WI38 (cell line): ENCODE data around the gene RIMS4.
"Not testable (repeated sequence)": the region's sequence is repeated elsewhere in the genome, so short reads cannot be mapped to it uniquely, and the experiment has no call there.

ENCODE experiments used
- H3K4me3 ChIP-seq: 2 replicates; pipeline ENCODE4 v1.5.1; 2011; ENCODE audit warnings: low read depth, mild to moderate bottlenecking, control low read depth, low read length
- CTCF ChIP-seq: IDR thresholded peaks from 2 replicates; pipeline ENCODE4 v1.5.1; 2012; ENCODE audit warnings: low read depth, mild to moderate bottlenecking, control low read depth, low read length

Gene RIMS4

DNA sequence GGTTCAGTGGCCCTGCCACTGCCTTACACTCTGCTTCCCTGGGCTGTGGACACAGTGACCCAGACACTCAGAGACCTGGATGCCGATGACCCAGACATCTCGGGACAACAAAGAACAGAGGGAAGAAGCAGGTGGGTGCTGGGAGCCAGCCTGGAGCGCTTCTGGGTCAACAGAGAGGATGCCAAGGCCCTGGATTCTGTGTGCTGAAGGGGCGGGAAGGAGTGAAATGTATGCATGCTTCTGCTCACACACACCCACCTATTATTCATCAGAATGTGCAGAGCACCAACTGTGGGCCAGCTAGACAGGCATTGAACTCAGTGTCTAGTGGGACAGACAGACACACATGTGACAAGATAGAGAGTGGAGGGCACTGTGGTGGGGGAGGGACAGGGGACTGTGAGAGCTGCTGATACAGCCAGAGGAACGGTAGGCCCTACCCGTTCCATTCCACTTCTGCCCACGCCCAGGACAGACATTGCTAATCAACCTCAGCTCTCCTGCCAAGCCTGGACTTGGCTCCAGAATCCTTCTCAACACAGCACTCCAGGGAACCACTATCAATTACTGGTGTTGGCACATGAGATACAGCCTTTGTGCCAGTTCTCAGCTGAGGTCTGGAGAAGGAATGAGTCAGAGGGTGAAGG lies 44.5 kb downstream of the RIMS4 start:
- TF ChIP-seq CTCF = no peak

DNA sequence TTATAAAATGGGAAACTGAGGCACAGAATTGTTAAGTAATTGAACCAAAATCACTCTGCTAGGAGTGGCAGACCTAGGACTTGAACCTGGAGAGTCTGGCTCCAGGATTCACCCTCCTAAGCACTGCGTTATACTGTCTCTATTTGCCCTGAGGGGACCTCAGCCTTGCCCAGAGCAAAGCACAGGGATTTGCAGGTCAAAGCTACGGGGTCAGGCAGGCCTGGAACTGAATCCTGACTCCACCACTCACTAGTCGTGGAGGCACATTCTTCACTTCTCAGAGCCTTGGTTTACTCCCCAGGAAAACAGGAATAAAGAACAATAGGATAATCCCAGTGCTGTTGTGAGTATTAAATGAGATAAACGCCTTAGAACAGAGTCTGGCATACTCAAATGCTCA lies 45.3 kb downstream of the RIMS4 start:
- no peak for TF ChIP-seq CTCF
- no peak overlapping the region for H3K4me3 ChIP-seq

More for the DNA sequence above, 44.5 kb downstream of the RIMS4 start:
- H3K4me3 ChIP-seq = no peak overlapping the region

DNA sequence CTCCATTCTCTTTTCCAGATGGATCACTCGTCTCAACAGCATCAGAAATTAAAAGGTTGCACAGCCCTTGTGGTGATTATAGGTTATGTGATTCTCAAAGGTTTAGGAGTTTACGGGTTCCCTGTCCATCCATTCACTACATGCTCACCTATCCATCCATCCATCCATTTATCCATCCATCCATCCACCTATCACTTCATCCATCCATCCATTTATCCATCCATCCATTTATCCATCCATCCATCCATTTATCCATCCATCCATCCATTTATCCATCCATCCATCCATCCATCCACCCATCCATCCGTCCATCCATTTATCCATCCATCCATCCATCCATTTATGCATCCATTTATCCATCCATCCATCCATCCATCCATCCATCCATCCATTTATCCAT lies 46.5 kb downstream of the RIMS4 start:
- H3K4me3 ChIP-seq = not testable (repeated sequence)

- H3K4me3 ChIP-seq = no peak overlapping the region
- no peak for TF ChIP-seq CTCF
These were observed 47.7 kb downstream of the RIMS4 start for GRCh38 chr20:44762466-44763140.

- no peak overlapping the region for H3K4me3 ChIP-seq
- TF ChIP-seq CTCF = no peak
These were observed 48.9 kb downstream of the RIMS4 start for GRCh38 chr20:44761423-44761822.

DNA sequence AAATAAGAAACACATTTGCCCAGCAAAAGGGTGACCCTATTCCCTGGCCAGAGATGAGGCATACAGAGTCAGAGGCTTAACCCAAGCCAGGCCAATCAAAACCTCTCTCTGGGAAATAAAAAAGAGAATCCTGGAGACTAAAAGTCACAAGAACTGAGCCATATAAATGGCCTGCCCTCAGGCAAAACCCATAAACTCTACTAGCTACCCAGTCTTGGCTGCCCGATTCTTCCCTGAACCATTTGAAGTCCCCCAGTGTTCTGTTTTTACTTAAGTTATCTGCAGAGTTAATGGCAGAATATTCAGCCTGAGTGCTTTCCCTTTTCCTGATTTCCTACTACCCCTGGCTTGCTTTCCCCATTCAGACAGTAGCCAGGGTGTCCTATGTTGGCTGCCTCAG lies 50.8 kb downstream of the RIMS4 start:
- no peak for TF ChIP-seq CTCF
- no peak overlapping the region for H3K4me3 ChIP-seq

GRCh38 chr20:44758247-44759101 lies 51.9 kb downstream of the RIMS4 start:
- no peak for TF ChIP-seq CTCF
- H3K4me3 ChIP-seq = no peak overlapping the region
